Neural cell (in vitro differentiated cells): ENCODE data around the gene EN2.

Experiments used
- CTCF ChIP-seq: fragments of 450-650 bp; IDR thresholded peaks from 2 replicates; pipeline ENCODE4 v1.5.1; 2014; ENCODE audit warnings: antibody characterized with exemption, mild to moderate bottlenecking, moderate library complexity; ENCODE audit not compliant: poor library complexity, severe bottlenecking
- EZH2 ChIP-seq: fragments of 200-600, 300-800 bp; shearing (Covaris generic), sonication (generic); IDR thresholded peaks from 2 replicates; pipeline ENCODE4 v1.6.1; 2014; ENCODE audit warnings: antibody characterized with exemption, low read length, borderline replicate concordance, mild to moderate bottlenecking; ENCODE audit not compliant: insufficient read depth, poor library complexity, severe bottlenecking

- TF ChIP-seq CTCF (no peak), EZH2 (no peak)
Measured at GRCh38 chr7:155458111-155458877, at the start of gene EN2.
